T-helper 1 cell (primary cell): ENCODE measurements around the gene LYRM1.
A peak's percentile ranks its signal among the peaks of the same experiment; 100 is the strongest.

ENCODE experiments used
- DNase-seq, 5 donors: peaks; one replicate each; pipeline ENCODE4 v3.0.0-alpha.2; 2012 to 2020

The LYRM1 gene

DNA sequence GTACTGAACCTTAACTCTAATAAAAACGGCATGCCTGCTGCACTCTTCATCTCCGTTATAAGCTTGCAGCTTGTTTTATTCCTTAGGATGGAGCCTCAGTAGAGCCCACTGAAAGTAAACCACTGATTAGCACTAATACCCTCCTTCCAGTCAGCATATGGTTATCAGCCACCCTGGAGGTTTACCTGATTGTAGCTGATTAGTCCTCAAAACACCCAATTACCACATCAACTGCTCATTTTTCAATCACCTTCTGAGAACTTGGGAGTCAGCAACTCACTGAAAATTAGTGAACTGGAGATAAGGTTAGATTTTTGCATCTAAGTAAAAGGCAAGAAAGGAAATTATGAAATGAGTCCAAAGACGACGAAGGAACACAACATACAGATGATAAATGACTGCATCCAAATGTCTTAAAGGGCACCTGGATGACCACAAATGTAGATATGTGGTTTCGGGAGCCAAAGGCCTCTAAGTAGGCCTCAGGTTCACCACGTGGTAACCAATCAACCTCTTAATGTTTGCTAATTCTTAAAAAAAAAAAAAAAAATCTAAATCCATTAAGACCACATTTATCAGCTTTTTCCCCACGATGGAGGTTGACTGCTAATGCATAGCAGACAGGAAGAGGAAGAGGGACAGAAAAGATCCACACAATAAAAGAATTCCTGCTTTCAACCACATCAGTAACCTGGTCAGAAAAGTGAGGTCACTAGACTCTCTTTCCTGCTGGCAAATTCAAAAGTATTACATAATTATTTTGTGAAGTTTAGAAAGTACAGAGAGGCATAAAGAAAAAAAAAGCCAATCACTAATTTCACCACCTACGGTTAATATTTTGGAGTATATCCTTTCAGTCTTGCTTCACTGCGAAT, 28.4 kb upstream of the LYRM1 start:
- DNase-seq, result no peak

DNA sequence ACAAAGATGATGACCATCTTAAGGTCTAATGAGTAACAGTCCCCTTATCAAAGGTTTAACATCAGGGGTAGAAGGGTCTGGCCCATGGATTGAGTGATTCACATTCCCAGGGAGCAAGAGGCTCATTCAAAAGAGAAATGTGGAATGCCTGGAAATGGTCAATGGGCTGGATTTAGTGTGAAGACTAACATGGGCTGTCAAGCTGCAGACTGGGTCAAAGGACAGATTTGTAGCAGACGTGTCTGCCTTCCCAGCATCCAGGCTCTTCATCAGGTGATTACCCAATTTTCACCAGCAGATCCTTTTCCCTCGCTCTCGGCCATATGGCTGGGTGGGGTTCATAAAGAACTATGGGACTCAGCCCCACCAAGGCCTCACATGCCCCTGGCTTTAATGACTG, 27.2 kb upstream of the LYRM1 start:
- DNase-seq, result no peak

DNA sequence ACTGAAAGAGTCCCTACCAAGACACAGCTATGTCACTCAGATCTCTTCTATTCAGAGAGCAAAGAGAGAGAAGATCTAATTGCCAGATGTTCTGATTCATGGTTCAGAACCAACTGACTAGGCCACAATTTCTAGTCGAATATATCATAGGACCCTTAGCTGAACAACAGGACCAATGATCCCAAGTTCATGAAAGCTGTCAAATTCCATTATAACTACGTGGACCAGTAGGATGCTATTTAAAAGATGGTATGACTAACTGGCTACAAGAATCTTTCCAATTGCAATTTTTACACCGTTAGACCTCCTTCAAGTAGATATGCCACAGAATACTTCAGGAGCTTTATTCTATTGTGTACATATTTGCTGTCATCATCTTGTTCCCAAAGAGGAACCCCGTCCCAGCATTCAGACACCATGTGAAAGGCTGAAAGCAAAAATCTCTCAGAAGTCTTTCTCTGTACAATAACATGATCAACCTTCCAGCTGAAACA, 26.4 kb upstream of the LYRM1 start:
- DNase-seq, result no peak

GRCh38 chr16:20875355-20875650, 25.3 kb upstream of the LYRM1 start:
- DNase-seq, result peak in 1 of 5 donors; percentile 12

- no peak for DNase-seq
These were observed 21.9 kb upstream of the LYRM1 start for GRCh38 chr16:20878682-20879147.

- DNase-seq, result peak in 1 of 5 donors; percentile 65
These were observed 21.2 kb upstream of the LYRM1 start for GRCh38 chr16:20879175-20880040.

GRCh38 chr16:20880867-20881502, 19.6 kb upstream of the LYRM1 start:
- DNase-seq, result no peak

DNA sequence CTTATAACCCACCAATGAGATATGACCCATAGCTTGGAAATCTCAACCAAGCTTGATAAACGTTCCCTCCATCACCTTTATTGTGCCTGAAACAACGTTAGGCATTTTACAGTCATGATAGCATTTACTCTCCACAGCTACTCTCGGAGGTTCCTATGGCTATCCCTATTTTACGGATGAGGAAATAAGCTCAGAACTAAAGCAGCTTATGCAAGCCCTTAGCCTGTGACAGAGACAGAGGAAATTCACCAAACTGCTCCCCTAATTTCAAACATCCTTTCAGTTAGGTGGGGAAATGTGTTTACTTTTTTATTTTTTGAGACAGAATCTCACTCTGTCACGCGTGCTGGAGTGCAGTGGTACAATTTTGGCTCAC, 19.1 kb upstream of the LYRM1 start:
- no peak for DNase-seq

DNA sequence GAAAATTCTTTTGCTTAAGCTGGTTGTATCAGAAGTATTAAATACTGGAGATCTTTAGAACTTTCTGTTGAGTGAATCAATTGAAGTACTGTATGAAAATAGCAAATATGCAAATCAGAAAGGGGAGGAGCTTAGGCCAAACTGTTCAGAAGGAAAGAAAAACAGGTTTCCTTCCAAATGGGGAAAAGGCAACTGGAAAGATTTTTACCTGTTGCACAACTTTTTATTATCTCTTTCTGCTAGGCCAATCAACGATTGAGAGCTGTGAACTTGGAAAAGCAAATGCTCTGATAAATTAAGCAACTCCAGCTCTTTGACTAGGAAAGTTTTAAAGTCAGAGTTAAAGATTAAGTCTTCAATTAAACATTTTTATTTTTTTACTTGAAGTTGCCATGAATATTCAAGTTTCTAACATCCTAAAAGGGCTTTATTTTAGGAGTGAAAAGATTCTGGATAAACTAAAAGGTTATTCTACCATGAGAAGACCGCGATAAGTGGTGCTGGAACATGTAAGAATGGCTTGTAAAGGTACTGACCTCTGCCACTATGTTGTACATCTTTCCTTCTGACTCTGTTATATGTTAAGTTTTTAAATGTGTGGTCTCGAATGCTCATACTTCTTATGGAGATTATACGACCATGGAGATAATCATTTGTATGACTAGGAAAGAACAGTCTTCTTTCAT, 16.9 kb upstream of the LYRM1 start:
- no peak for DNase-seq

DNA sequence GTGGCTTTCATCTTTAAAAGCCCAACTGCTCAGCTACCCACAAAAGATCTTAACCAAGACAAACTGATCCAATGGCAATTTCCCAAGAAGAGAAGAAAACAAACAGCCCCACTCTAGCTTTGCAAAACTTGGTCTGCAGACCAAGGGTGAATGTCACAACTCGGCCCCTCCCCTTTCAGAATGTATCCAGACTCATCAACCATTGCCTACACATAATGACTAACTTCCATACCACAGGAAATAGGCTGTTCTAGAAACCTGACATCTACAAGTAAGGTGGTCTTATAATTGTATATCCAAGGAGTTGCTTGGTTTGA, 16.4 kb upstream of the LYRM1 start:
- peak in 1 of 5 donors; percentile 18 for DNase-seq

DNA sequence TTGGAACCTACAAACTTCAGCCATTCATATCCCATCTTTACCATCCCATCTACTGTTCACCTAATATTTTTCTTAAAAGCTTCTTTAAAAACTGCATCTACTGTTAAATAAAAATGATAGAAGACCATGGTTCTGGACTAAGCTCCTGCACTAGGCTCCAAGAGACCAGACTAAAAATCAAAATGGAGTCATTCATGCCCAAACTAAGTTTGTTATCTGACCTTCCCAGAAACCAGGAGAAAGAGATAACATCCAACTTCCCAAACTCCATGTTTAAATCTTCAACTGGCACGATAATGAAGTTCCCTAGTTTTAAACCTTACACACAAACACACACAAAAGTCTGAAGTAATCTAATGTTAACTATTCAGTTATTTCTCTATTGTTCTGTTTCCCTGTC, 14.3 kb upstream of the LYRM1 start:
- DNase-seq, result no peak

- DNase-seq, result no peak
These were observed 13.4 kb upstream of the LYRM1 start for GRCh38 chr16:20887207-20887606.

DNA sequence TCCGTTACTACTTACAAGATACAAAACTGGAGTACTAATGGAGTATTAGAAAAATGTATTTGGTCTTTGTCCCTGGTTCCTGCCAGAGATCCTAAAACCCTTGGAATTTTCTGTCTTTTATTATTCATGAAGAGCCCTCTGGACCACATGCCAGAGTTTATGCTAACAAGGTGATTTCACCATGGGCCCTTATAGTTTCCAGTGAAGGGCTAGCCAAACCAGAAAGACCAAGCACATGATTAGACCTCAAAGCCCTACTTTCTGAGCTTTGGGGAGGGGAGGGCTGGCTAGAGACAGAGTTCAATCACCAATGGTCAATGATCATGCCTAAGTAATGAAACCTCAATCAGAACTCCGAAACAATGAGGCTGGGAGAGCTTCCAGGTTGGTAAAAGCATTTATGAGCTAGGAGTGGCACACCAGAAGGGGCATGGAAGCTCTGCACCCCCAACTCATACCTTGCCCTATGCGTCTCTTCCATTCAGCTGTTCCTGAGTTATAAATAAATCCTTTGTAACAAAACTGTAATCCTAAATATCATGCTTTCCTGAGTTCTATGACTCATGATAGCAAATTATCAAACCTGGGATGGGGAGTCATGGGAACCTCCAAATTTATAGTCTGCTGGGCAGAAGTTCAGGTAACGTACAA, 10.8 kb upstream of the LYRM1 start:
- DNase-seq, result no peak

DNA sequence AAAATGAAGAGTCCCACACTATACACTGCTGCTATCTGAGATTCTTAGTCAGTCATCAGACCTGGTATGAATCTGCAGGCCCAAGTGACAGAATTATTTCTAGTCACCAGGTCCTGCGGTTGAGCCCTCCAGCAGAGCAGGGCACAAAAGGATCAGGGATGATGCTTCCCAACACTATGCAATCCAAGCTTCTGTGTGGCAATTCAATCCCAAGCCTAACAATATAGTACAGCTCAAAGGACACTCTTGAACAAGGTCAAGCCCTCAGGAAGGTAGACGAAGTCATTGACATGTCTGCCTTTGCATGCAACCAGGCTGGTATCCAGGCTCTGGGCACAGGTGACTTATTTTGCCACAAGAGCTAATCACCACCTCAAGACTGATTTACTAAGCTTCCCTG, 6.2 kb upstream of the LYRM1 start:
- DNase-seq, result no peak

DNA sequence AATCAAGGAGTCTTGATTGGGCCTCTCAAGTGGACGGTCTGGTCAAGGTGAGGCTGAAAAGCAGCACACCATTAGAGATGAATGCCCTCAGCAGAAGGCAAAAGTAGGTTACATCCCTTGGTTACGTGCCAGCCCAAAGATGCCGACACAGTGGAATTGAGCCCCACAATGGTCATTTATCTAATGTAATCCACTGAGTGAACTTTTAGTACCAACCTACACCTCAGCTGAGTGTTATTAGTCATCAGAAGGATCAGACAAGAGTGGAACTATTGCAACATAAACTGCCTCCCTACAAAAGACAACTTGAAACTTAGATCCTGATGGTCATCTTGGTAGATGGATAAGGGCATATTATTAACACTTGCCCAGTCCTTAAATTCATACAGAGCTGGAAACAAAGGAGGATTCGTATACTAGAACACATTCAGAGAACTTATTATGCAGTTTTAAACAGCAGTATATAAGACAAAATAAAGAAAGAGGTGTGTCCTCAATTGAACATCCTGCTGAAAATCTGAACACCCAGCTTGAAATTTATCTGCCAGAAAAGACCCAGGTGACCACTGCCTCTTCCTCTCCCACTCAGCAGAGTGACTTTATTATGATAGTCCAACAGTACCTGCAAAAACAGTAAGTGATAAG, 3.2 kb upstream of the LYRM1 start:
- DNase-seq, result no peak

- DNase-seq, result no peak
These were observed 2.6 kb upstream of the LYRM1 start for GRCh38 chr16:20897922-20898321.

- no peak for DNase-seq
These were observed 1.5 kb upstream of the LYRM1 start for GRCh38 chr16:20899071-20899470.

GRCh38 chr16:20899477-20900298, 883 bp upstream of the LYRM1 start:
- peak in 2 of 5 donors; percentile 6 to 14 for DNase-seq

- no peak for DNase-seq
These were observed 481 bp downstream of the LYRM1 start for GRCh38 chr16:20901068-20901435.

- peak in 3 of 5 donors; percentile 3 to 36 (median 3) for DNase-seq
These were observed 1.0 kb downstream of the LYRM1 start for GRCh38 chr16:20901436-20902112.
